ENCODE measurements around the gene ENC1.

ENC1 gene

GRCh38 chr5:74630453-74631066 is 10.0 kb downstream of the ENC1 start:
- no peak for DNase-seq

GRCh38 chr5:74629326-74629725 is 11.2 kb downstream of the ENC1 start:
- no peak for DNase-seq

GRCh38 chr5:74628359-74628758 is 12.2 kb downstream of the ENC1 start:
- DNase-seq: no peak

GRCh38 chr5:74627646-74628279 is 12.8 kb downstream of the ENC1 start:
- DNase-seq: no peak

- no peak for DNase-seq
Measured at GRCh38 chr5:74626386-74627222, 13.9 kb downstream of the ENC1 start.

GRCh38 chr5:74625742-74626241 is 14.7 kb downstream of the ENC1 start:
- no peak for DNase-seq

- DNase-seq: no peak
Measured at GRCh38 chr5:74624931-74625505, 15.5 kb downstream of the ENC1 start.

- no peak for DNase-seq
Measured at GRCh38 chr5:74624501-74624900, 16.0 kb downstream of the ENC1 start.

- no peak for DNase-seq
Measured at GRCh38 chr5:74623748-74624408, 16.6 kb downstream of the ENC1 start.

- DNase-seq: no peak
Measured at GRCh38 chr5:74623006-74623611, 17.4 kb downstream of the ENC1 start.

GRCh38 chr5:74622122-74622521 is 18.4 kb downstream of the ENC1 start:
- DNase-seq: no peak

- no peak for DNase-seq
Measured at GRCh38 chr5:74621492-74621891, 19.0 kb downstream of the ENC1 start.

- DNase-seq: no peak
Measured at GRCh38 chr5:74619308-74619707, 21.2 kb downstream of the ENC1 start.

- DNase-seq: no peak
Measured at GRCh38 chr5:74618106-74618505, 22.4 kb downstream of the ENC1 start.

- no peak for DNase-seq
Measured at GRCh38 chr5:74617202-74617601, 23.3 kb downstream of the ENC1 start.

- no peak for DNase-seq
Measured at GRCh38 chr5:74616236-74617146, 24.0 kb downstream of the ENC1 start.

GRCh38 chr5:74613283-74613682 is 27.2 kb downstream of the ENC1 start:
- DNase-seq: no peak

GRCh38 chr5:74612045-74612444 is 28.5 kb downstream of the ENC1 start:
- DNase-seq: no peak

GRCh38 chr5:74608736-74609601 is 31.6 kb downstream of the ENC1 start:
- DNase-seq: peak; percentile 12

- DNase-seq: no peak
Measured at GRCh38 chr5:74605759-74606158, 34.8 kb downstream of the ENC1 start.

Measured in NCI-H146 (cell line).